ENCODE data around the gene HEATR5B.

The HEATR5B gene

GRCh38 chr2:36966370-36967235 is 117.6 kb downstream of the HEATR5B start, which contains the start of gene STRN:
Gene STRN (minus strand): TSS chr2:36966536. CDS start chr2:36966463, 73 bp downstream.
- no peak for TF ChIP-seq CTCF (IDR thresholded peaks at IDR 0.05; ENCODE audit: low read depth, low read length)
- peak within 1 kb of the TSS; percentile 83 for H3K4me3 ChIP-seq (ENCODE audit: low read depth, low read length)

- peak overlapping the region; percentile 67 for H3K4me3 ChIP-seq (ENCODE audit: low read depth, low read length)
- no peak for TF ChIP-seq CTCF (IDR thresholded peaks at IDR 0.05; ENCODE audit: low read depth, low read length)
Measured at GRCh38 chr2:36965751-36966369, 118.3 kb downstream of the HEATR5B start.

GRCh38 chr2:36965206-36965605 is 119.0 kb downstream of the HEATR5B start:
- no peak for TF ChIP-seq CTCF (IDR thresholded peaks at IDR 0.05; ENCODE audit: low read depth, low read length)
- peak overlapping the region; percentile 67 for H3K4me3 ChIP-seq (ENCODE audit: low read depth, low read length)

- H3K4me3 ChIP-seq (ENCODE audit: low read depth, low read length): peak overlapping the region; percentile 67
- no peak for TF ChIP-seq CTCF (IDR thresholded peaks at IDR 0.05; ENCODE audit: low read depth, low read length)
Measured at GRCh38 chr2:36964496-36965058, 119.6 kb downstream of the HEATR5B start.

GRCh38 chr2:36963734-36964133 is 120.4 kb downstream of the HEATR5B start:
- H3K4me3 ChIP-seq (ENCODE audit: low read depth, low read length): no peak overlapping the region
- TF ChIP-seq CTCF (IDR thresholded peaks at IDR 0.05; ENCODE audit: low read depth, low read length): no peak

- no peak for TF ChIP-seq CTCF (IDR thresholded peaks at IDR 0.05; ENCODE audit: low read depth, low read length)
- H3K4me3 ChIP-seq (ENCODE audit: low read depth, low read length): no peak overlapping the region
Measured at GRCh38 chr2:36963106-36963505, 121.1 kb downstream of the HEATR5B start.

- no peak overlapping the region for H3K4me3 ChIP-seq (ENCODE audit: low read depth, low read length)
- TF ChIP-seq CTCF (IDR thresholded peaks at IDR 0.05; ENCODE audit: low read depth, low read length): no peak
Measured at GRCh38 chr2:36960773-36961172, 123.4 kb downstream of the HEATR5B start.

All from WI38 (cell line).